Uterus (tissue), 4 donors: ENCODE measurements around the gene GCDH. TPM values are rescaled to one million over a fixed set of nuclear protein-coding genes. Genes with fewer than 3 reads are reported as not detected.
"Not testable (repeated sequence)": the region's sequence is repeated elsewhere in the genome, so short reads cannot be mapped to it uniquely, and the experiment has no call there.

Experiments used
- DNase-seq, 2 donors: peaks; one replicate each; pipeline ENCODE4 v3.0.0-alpha.2; 2019 to 2020
- H3K27ac ChIP-seq, 2 donors: fragments of 200-600 bp; sonication (generic); 1 replicate in 1 of 2; 2 replicates in 1 of 2; pipeline ENCODE4 v1.5.1; 2016 to 2018
- H3K27me3 ChIP-seq, 2 donors: fragments of 200-600 bp; sonication (generic); one replicate each; pipeline ENCODE4 v1.5.1; 2018 to 2019; ENCODE audit warnings: control low read depth in 1 of 2
- H3K36me3 ChIP-seq, 2 donors: fragments of 200-600 bp; sonication (generic); one replicate each; pipeline ENCODE4 v1.5.1; 2019; ENCODE audit warnings: control low read depth in 1 of 2
- H3K4me1 ChIP-seq, 2 donors: fragments of 200-600 bp; sonication (generic); one replicate each; pipeline ENCODE4 v1.5.1; 2018 to 2019; ENCODE audit warnings: control low read depth in 1 of 2
- H3K4me3 ChIP-seq, 2 donors: fragments of 200-600 bp; sonication (generic); 1 replicate in 1 of 2; 2 replicates in 1 of 2; pipeline ENCODE4 v1.5.1; 2018 to 2019; ENCODE audit warnings: mild to moderate bottlenecking in 1 of 2
- H3K9me3 ChIP-seq, 2 donors: fragments of 200-600 bp; sonication (generic); one replicate each; pipeline ENCODE4 v1.5.1; 2019; ENCODE audit warnings: control low read depth in 1 of 2
- POLR2A ChIP-seq, 2 donors: fragments of 450-650 bp; IDR thresholded peaks; one replicate each; pipeline ENCODE4 v1.6.1; 2016; ENCODE audit warnings: antibody characterized with exemption in 2 of 2, mild to moderate bottlenecking in 1 of 2, moderate library complexity in 1 of 2
- intact Hi-C: fragments of 100-400 bp; cut with DNase I; formaldehyde crosslinking; loops from one replicate; pipeline ENCODE4 v1.15.1; 2023; ENCODE audit warnings: low total_unique reads
- total RNA-seq, 4 donors: library from RNA; depleted of rRNA in 3 of 4; stranded (reverse); fragments of >200 nt in 3 of 4; gene quantifications; one replicate each; pipeline versions ENCODE4 v1.1.0 to v1.2.4, GENCODE V29; 2014 to 2023
- TF ChIP-seq, protein P1 (sequence below), 4 experiments: fragments of 200-600 bp in 2 of 4; fragments of 450-650 bp in 2 of 4; sonication (generic) in 2 of 4; IDR thresholded peaks; one replicate each; pipeline ENCODE4 v1.5.1; 2016 to 2019; ENCODE audit warnings: antibody characterized with exemption in 4 of 4, mild to moderate bottlenecking in 2 of 4, moderate library complexity in 1 of 4
- donor health status: DM: yes; HTN: yes; CAD: no.

GCDH gene
- total RNA-seq, 4 donors from 2014 or later, result 6.8 to 47.9 (median 18.2) TPM

DNA sequence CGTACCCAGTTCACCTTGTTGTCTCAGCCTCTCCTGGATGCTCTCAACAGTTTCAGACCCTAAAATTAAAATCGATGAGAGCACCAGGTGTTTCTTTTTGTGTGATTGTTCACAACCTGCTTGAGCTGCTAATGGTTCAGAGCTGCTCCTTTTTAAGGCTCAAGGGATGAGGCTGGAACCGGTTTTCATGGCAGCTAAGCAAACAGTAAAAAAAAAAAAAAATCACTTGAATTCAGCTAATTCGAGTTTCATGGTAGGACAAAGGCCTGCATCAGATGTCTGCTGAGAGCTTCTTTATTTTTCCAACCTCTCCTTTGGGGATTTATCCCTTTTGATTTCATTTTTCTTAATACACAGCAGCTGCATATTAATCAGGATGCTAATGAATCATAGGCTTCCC, 21.6 kb downstream of the GCDH start:
- H3K9me3 ChIP-seq, result no peaks in the 10 kb centered on the region
- intact Hi-C loops, result no loop called here
- peak overlapping the region in 1 of 2 donors; percentile 1 for H3K4me3 ChIP-seq
- no peaks in the 10 kb centered on the region for H3K27me3 ChIP-seq
- DNase-seq, result no peak
- TF ChIP-seq, protein P1, sequence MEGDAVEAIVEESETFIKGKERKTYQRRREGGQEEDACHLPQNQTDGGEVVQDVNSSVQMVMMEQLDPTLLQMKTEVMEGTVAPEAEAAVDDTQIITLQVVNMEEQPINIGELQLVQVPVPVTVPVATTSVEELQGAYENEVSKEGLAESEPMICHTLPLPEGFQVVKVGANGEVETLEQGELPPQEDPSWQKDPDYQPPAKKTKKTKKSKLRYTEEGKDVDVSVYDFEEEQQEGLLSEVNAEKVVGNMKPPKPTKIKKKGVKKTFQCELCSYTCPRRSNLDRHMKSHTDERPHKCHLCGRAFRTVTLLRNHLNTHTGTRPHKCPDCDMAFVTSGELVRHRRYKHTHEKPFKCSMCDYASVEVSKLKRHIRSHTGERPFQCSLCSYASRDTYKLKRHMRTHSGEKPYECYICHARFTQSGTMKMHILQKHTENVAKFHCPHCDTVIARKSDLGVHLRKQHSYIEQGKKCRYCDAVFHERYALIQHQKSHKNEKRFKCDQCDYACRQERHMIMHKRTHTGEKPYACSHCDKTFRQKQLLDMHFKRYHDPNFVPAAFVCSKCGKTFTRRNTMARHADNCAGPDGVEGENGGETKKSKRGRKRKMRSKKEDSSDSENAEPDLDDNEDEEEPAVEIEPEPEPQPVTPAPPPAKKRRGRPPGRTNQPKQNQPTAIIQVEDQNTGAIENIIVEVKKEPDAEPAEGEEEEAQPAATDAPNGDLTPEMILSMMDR (IDR thresholded peaks at IDR 0.05), result no peak
- TF ChIP-seq POLR2A (IDR thresholded peaks at IDR 0.05), result no peak
- H3K4me1 ChIP-seq, result peaks cover 0 to 6% of the 10 kb centered on the region in 2 donors
- H3K36me3 ChIP-seq, result no peaks in the 10 kb centered on the region
- peak overlapping the region; percentile 13 to 26 for H3K27ac ChIP-seq

DNA sequence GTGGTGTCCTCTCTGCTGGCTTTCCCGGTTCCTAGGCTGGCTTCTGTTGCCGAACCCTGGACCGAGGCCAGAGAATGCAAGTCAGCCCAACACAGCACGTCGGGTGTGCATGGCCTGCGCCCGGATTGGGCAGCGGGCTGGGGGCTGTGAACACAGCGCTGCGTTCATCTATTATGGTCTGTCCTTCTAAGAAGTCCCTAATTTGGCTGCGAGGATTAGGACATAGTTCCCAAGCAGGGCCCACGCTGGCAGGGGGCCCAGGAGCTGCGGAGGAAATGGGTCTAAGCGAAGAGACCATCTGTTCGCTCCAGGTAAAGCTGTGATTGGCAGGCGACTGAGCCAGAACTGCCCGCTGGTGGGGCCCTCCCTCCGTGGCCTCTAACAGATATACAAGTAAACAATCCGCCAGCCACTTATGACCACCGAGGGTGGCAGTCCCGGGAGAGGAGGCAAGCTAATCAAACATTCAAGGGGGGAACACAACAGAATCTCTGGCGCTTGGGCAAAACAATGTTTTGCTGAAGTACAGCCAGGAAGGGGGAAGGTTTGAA, 22.1 kb downstream of the GCDH start:
- intact Hi-C loops, result no loop called here
- peak; percentile 61 to 63 for DNase-seq
- H3K4me1 ChIP-seq, result peaks cover 0 to 6% of the 10 kb centered on the region in 2 donors
- TF ChIP-seq, protein P1 (IDR thresholded peaks at IDR 0.05), result no peak
- no peak for TF ChIP-seq POLR2A (IDR thresholded peaks at IDR 0.05)
- H3K9me3 ChIP-seq, result no peaks in the 10 kb centered on the region
- H3K4me3 ChIP-seq, result peak overlapping the region in 1 of 2 donors; percentile 1
- no peaks in the 10 kb centered on the region for H3K27me3 ChIP-seq
- H3K36me3 ChIP-seq, result no peaks in the 10 kb centered on the region
- H3K27ac ChIP-seq, result peak overlapping the region; percentile 13 to 26

DNA sequence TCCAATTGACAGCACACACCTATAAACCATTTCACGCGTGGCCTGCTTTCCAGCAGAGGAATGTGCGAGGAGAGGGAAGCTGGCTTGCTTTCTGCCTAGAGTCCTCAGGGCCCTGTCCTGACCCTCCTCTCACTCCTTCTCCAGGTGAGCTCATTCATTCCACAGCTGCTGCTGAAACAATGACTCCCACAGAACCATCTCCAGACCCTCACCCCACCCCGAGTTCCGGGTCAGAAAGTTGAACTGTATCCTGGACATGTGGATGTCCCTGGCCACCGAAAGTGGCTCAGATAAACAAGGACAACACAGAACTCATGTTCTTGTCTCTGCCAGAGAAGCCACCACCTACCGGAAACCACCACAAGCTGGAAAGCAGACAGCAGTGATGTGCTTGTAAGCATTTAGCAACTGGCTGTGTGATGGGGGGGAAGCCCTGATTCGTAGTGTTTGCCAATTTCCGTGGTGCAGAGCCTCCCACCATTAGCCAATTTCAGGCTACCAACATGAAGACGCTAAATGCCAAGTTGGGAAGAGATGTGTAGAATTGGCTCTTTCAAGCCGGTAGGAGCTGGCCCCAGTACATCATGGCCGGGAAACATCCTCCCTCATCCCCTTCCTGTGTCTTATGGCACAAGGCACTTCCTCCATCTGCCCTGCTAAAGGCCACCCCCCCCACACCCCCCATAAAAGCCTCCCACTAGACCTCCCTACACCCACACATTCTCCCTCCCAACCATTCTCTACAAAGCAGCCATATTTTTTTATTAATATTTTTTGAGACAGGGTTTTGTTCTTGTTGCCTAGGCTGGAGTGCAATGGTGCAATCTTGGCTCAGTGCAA, 23.1 kb downstream of the GCDH start:
- no peak for DNase-seq
- Histone ChIP-seq H3K27ac (no peak overlapping the region), H3K36me3 (no peaks in the 10 kb centered on the region), H3K27me3 (no peaks in the 10 kb centered on the region), H3K4me1 (peaks cover 0 to 6% of the 10 kb centered on the region in 2 donors), H3K9me3 (no peaks in the 10 kb centered on the region), H3K4me3 (no peak overlapping the region)
- intact Hi-C loops, result no loop called here
- TF ChIP-seq, protein P1 (IDR thresholded peaks at IDR 0.05), result no peak
- TF ChIP-seq POLR2A (IDR thresholded peaks at IDR 0.05), result no peak

DNA sequence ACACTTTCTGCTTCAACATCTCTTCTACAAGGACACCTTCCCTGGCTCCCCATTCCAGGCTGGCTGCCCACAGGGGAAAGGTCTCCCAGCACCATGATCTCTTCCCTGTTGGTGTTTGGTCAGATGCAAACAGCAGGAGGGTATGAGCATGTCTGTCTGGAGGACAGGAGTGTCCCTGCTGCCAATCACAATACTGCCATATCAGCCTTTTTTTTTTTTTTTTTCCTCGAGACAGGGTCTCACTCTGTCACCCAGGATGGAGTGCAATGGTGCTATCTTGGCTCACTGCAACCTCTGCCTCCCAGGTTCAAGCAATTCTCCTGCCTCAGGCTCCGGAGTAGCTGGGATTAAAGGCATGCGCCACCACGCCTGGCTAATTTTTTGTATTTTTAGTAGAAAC, 24.9 kb downstream of the GCDH start:
- H3K9me3 ChIP-seq, H3K27ac ChIP-seq, H3K36me3 ChIP-seq, H3K4me3 ChIP-seq, DNase-seq, intact Hi-C loops, H3K4me1 ChIP-seq, H3K27me3 ChIP-seq: not testable (repeated sequence)

DNA sequence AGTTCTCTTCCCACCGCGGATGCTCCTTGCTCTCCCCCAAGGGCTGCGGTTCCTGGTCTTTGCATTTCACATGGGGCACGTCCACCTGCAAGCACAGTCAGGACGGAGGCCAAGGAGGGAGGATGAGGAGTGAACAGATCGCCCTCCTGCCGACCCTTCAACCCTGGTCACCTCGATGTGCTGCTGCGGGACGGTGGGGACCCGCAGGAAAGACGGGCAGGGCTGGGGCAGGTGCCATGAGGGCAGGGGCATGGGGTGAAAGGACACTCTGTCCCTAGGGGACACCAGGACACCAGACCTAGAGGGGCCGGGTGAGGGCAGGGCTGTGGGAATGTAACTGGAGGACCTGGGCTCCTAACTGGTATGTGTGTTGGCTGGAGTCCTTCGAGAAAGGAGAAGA, 27.3 kb downstream of the GCDH start:
- H3K27ac ChIP-seq, result no peak overlapping the region
- intact Hi-C loops, result no loop called here
- H3K4me3 ChIP-seq, result no peak overlapping the region
- no peaks in the 10 kb centered on the region for H3K4me1 ChIP-seq
- H3K9me3 ChIP-seq, result no peaks in the 10 kb centered on the region
- H3K36me3 ChIP-seq, result no peaks in the 10 kb centered on the region
- TF ChIP-seq POLR2A (IDR thresholded peaks at IDR 0.05), result no peak
- TF ChIP-seq, protein P1 (IDR thresholded peaks at IDR 0.05), result no peak
- no peak for DNase-seq
- H3K27me3 ChIP-seq, result no peaks in the 10 kb centered on the region
